Measurements from ENCODE around the gene GAPDH. TPM values are rescaled to one million over a fixed set of nuclear protein-coding genes. Genes with fewer than 3 reads are reported as not detected.

GAPDH gene
- total and polyA plus RNA-seq, 4 donors = 1,856 to 3,012 (median 2,034) TPM

GRCh38 chr12:6532927-6533652 is 1.2 kb upstream of the GAPDH start:
- ATAC-seq (ENCODE audit: low FRiP score) (peak; percentile 68), DNase-seq (peak; percentile 87 to 89)
- Histone ChIP-seq H3K36me3 (ENCODE audit: control insufficient read depth in 1 of 2, insufficient read depth in 2 of 2, low read length in 1 of 2) (peaks cover 0 to 15% of the 10 kb centered on the region in 2 donors), H3K4me3 (ENCODE audit: low read length in 2 of 2) (peak overlapping the region; percentile 52 to 60), H3K27me3 (ENCODE audit: control insufficient read depth in 1 of 2, insufficient read depth in 2 of 2, low read length in 1 of 2) (peaks cover 0 to 1% of the 10 kb centered on the region in 2 donors), H3K9me3 (ENCODE audit: control insufficient read depth, low read length) (no peaks in the 10 kb centered on the region), H3K27ac (ENCODE audit: low read depth in 1 of 2, low read length in 2 of 2) (peak overlapping the region; percentile 51 to 79), H3K4me1 (ENCODE audit: control insufficient read depth in 1 of 2, insufficient read depth in 2 of 2, low read length in 2 of 2) (no peaks in the 10 kb centered on the region)
- WGBS, 2 donors = 0% methylated on average over 14 of the region's 14 CpGs
- intact Hi-C loops (cut with DNase I) = loop anchor here (2.0 to 5.0 kb wide), 2 partner anchors 40 to 196 kb away; partner anchors contain the start of gene MRPL51 (in 1 of the 2)

- Histone ChIP-seq H3K36me3 (ENCODE audit: control insufficient read depth in 1 of 2, insufficient read depth in 2 of 2, low read length in 1 of 2) (peaks cover 0 to 10% of the 10 kb centered on the region in 2 donors), H3K4me3 (ENCODE audit: low read length in 2 of 2) (peak overlapping the region; percentile 52 to 60), H3K27ac (ENCODE audit: low read depth in 1 of 2, low read length in 2 of 2) (peak overlapping the region in 1 of 2 donors; percentile 79), H3K9me3 (ENCODE audit: control insufficient read depth, low read length) (no peaks in the 10 kb centered on the region), H3K27me3 (ENCODE audit: control insufficient read depth in 1 of 2, insufficient read depth in 2 of 2, low read length in 1 of 2) (peaks cover 0 to 1% of the 10 kb centered on the region in 2 donors), H3K4me1 (ENCODE audit: control insufficient read depth in 1 of 2, insufficient read depth in 2 of 2, low read length in 2 of 2) (no peaks in the 10 kb centered on the region)
- WGBS, 2 donors = 0 to 1% methylated on average over 9 of the region's 9 CpGs
- intact Hi-C loops (cut with DNase I) = loop anchor here (2.0 to 5.0 kb wide), 2 partner anchors 41 to 196 kb away; partner anchors contain the start of gene MRPL51 (in 1 of the 2)
- ATAC-seq (ENCODE audit: low FRiP score) = peak; percentile 49
- DNase-seq = no peak
These were observed 729 bp upstream of the GAPDH start for GRCh38 chr12:6533653-6533922.

- H3K4me1 ChIP-seq (ENCODE audit: control insufficient read depth in 1 of 2, insufficient read depth in 2 of 2, low read length in 2 of 2) = no peaks in the 10 kb centered on the region
- H3K27me3 ChIP-seq (ENCODE audit: control insufficient read depth in 1 of 2, insufficient read depth in 2 of 2, low read length in 1 of 2) = peaks cover 0 to 1% of the 10 kb centered on the region in 2 donors
- peaks cover 0 to 7% of the 10 kb centered on the region in 2 donors for H3K36me3 ChIP-seq (ENCODE audit: control insufficient read depth in 1 of 2, insufficient read depth in 2 of 2, low read length in 1 of 2)
- peak overlapping the region; percentile 60 to 75 for H3K4me3 ChIP-seq (ENCODE audit: low read length in 2 of 2)
- no peaks in the 10 kb centered on the region for H3K9me3 ChIP-seq (ENCODE audit: control insufficient read depth, low read length)
- H3K27ac ChIP-seq (ENCODE audit: low read depth in 1 of 2, low read length in 2 of 2) = peak overlapping the region; percentile 47 to 87
- DNase-seq (peak in 1 of 2 donors; percentile 93), ATAC-seq (ENCODE audit: low FRiP score) (peak; percentile 78)
- intact Hi-C loops (cut with DNase I) = loop anchor here (2.0 to 5.0 kb wide), 3 partner anchors 42 to 197 kb away; partner anchors contain the start of genes VAMP1 (in 2 of the 2) and MRPL51 (in 1 of the 2)
- 0 to 1% methylated on average over 11 to 25 of the region's 25 CpGs for WGBS, 2 donors
These were observed 303 bp downstream of the GAPDH start for GRCh38 chr12:6534695-6534944.

- Histone ChIP-seq H3K4me1 (ENCODE audit: control insufficient read depth in 1 of 2, insufficient read depth in 2 of 2, low read length in 2 of 2) (no peaks in the 10 kb centered on the region), H3K36me3 (ENCODE audit: control insufficient read depth in 1 of 2, insufficient read depth in 2 of 2, low read length in 1 of 2) (peaks cover 0 to 5% of the 10 kb centered on the region in 2 donors), H3K4me3 (ENCODE audit: low read length in 2 of 2) (peak overlapping the region; percentile 60 to 75), H3K9me3 (ENCODE audit: control insufficient read depth, low read length) (no peaks in the 10 kb centered on the region), H3K27ac (ENCODE audit: low read depth in 1 of 2, low read length in 2 of 2) (peak overlapping the region; percentile 47 to 87), H3K27me3 (ENCODE audit: control insufficient read depth in 1 of 2, insufficient read depth in 2 of 2, low read length in 1 of 2) (peaks cover 0 to 1% of the 10 kb centered on the region in 2 donors)
- DNase-seq (peak; percentile 88 to 94), ATAC-seq (ENCODE audit: low FRiP score) (peak; percentile 62)
- WGBS, 2 donors = 0% methylated on average over 51 to 52 of the region's 52 CpGs
- intact Hi-C loops (cut with DNase I) = loop anchor here (2.0 to 5.0 kb wide), 6 partner anchors 42 to 208 kb away; partner anchors contain the start of genes VAMP1 (in 2 of the 2) and MRPL51 (in 1 of the 2)
These were observed 804 bp downstream of the GAPDH start for GRCh38 chr12:6534945-6535696.

GRCh38 chr12:6535697-6535946 is 1.3 kb downstream of the GAPDH start:
- Histone ChIP-seq H3K27me3 (ENCODE audit: control insufficient read depth in 1 of 2, insufficient read depth in 2 of 2, low read length in 1 of 2) (peaks cover 0 to 1% of the 10 kb centered on the region in 2 donors), H3K4me3 (ENCODE audit: low read length in 2 of 2) (peak overlapping the region; percentile 60 to 75), H3K27ac (ENCODE audit: low read depth in 1 of 2, low read length in 2 of 2) (peak overlapping the region; percentile 7 to 87), H3K9me3 (ENCODE audit: control insufficient read depth, low read length) (no peaks in the 10 kb centered on the region), H3K36me3 (ENCODE audit: control insufficient read depth in 1 of 2, insufficient read depth in 2 of 2, low read length in 1 of 2) (peaks cover 0 to 4% of the 10 kb centered on the region in 2 donors), H3K4me1 (ENCODE audit: control insufficient read depth in 1 of 2, insufficient read depth in 2 of 2, low read length in 2 of 2) (no peaks in the 10 kb centered on the region)
- intact Hi-C loops (cut with DNase I) = loop anchor here (2.0 to 5.0 kb wide), 6 partner anchors 43 to 208 kb away; partner anchors contain the start of genes VAMP1 (in 2 of the 2) and MRPL51 (in 1 of the 2)
- WGBS, 2 donors = 0 to 1% methylated on average over 6 of the region's 6 CpGs
- no peak for DNase-seq
- no peak for ATAC-seq (ENCODE audit: low FRiP score)

GRCh38 chr12:6535960-6536847 is 1.9 kb downstream of the GAPDH start:
- H3K4me1 ChIP-seq (ENCODE audit: control insufficient read depth in 1 of 2, insufficient read depth in 2 of 2, low read length in 2 of 2) = no peaks in the 10 kb centered on the region
- H3K4me3 ChIP-seq (ENCODE audit: low read length in 2 of 2) = peak overlapping the region; percentile 60 to 75
- no peak for ATAC-seq (ENCODE audit: low FRiP score)
- intact Hi-C loops (cut with DNase I) = loop anchor here (2.0 to 5.0 kb wide), 7 partner anchors 15 to 209 kb away; partner anchors contain the start of genes VAMP1 (in 2 of the 2) and MRPL51 (in 1 of the 2)
- peaks cover 0 to 4% of the 10 kb centered on the region in 2 donors for H3K36me3 ChIP-seq (ENCODE audit: control insufficient read depth in 1 of 2, insufficient read depth in 2 of 2, low read length in 1 of 2)
- peak overlapping the region; percentile 7 to 87 for H3K27ac ChIP-seq (ENCODE audit: low read depth in 1 of 2, low read length in 2 of 2)
- 23 to 25% methylated on average over 10 of the region's 10 CpGs for WGBS, 2 donors
- H3K9me3 ChIP-seq (ENCODE audit: control insufficient read depth, low read length) = no peaks in the 10 kb centered on the region
- no peak for DNase-seq
- peaks cover 0 to 1% of the 10 kb centered on the region in 2 donors for H3K27me3 ChIP-seq (ENCODE audit: control insufficient read depth in 1 of 2, insufficient read depth in 2 of 2, low read length in 1 of 2)

- intact Hi-C loops (cut with DNase I) = loop anchor here (2.0 to 5.0 kb wide), 5 partner anchors 14 to 210 kb away; no protein-coding TSS in a partner anchor
- H3K36me3 ChIP-seq (ENCODE audit: control insufficient read depth in 1 of 2, insufficient read depth in 2 of 2, low read length in 1 of 2) = peaks cover 0 to 4% of the 10 kb centered on the region in 2 donors
- WGBS, 2 donors = 52 to 57% methylated on average over 19 of the region's 19 CpGs
- H3K27me3 ChIP-seq (ENCODE audit: control insufficient read depth in 1 of 2, insufficient read depth in 2 of 2, low read length in 1 of 2) = peaks cover 0 to 1% of the 10 kb centered on the region in 2 donors
- H3K4me3 ChIP-seq (ENCODE audit: low read length in 2 of 2) = no peak overlapping the region
- peak overlapping the region in 1 of 2 donors; percentile 19 for H3K27ac ChIP-seq (ENCODE audit: low read depth in 1 of 2, low read length in 2 of 2)
- no peaks in the 10 kb centered on the region for H3K4me1 ChIP-seq (ENCODE audit: control insufficient read depth in 1 of 2, insufficient read depth in 2 of 2, low read length in 2 of 2)
- no peak for ATAC-seq (ENCODE audit: low FRiP score)
- no peaks in the 10 kb centered on the region for H3K9me3 ChIP-seq (ENCODE audit: control insufficient read depth, low read length)
- no peak for DNase-seq
These were observed 2.7 kb downstream of the GAPDH start for GRCh38 chr12:6536894-6537579.

Measured in aorta (tissue), 5 donors.